ENCODE data around the gene C1QA.

DNA sequence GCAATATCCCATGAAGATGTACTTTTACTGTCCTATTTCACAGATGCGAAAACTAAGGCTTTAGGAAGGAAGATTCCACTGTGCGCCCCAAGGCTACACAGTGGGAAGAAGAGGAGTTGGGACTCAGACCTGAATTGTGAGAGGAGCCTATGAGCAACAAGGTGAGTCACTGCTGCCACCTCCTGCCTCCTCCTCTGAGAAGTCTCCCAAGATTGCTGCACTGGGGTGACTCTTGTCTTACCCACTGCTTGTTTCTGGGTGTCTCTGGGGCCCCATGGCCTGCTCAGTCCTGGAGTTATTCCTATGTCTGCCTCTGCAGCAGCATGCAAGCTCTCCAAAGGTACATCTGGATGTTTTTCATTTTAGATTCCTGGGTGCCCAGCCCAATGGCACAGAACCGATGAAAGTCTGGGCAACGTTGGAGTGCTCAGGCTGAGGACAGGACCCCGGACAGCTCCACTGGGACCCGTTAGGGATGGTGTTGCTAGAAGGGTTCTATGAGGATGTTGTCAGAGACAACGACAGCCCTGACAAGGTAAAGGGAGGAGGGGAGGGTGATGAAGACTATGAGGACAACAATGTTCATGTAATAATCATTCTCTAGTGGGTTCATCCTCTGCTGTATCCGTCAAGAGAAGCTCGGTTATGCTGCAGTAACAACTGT is 11.0 kb upstream of the C1QA start:
- TF ChIP-seq, protein P1, sequence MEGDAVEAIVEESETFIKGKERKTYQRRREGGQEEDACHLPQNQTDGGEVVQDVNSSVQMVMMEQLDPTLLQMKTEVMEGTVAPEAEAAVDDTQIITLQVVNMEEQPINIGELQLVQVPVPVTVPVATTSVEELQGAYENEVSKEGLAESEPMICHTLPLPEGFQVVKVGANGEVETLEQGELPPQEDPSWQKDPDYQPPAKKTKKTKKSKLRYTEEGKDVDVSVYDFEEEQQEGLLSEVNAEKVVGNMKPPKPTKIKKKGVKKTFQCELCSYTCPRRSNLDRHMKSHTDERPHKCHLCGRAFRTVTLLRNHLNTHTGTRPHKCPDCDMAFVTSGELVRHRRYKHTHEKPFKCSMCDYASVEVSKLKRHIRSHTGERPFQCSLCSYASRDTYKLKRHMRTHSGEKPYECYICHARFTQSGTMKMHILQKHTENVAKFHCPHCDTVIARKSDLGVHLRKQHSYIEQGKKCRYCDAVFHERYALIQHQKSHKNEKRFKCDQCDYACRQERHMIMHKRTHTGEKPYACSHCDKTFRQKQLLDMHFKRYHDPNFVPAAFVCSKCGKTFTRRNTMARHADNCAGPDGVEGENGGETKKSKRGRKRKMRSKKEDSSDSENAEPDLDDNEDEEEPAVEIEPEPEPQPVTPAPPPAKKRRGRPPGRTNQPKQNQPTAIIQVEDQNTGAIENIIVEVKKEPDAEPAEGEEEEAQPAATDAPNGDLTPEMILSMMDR (IDR thresholded peaks at IDR 0.05) = no peak
- TF ChIP-seq POLR2A (IDR thresholded peaks at IDR 0.05) = no peak

Data from Peyer's patch (tissue), 4 donors.